HUDEP-2 (cell line): ENCODE results near the gene FAM53B.
A peak's percentile ranks its signal among the peaks of the same experiment; 100 is the strongest.

Experiments used
- DNase-seq, 76 experiments: peaks; one replicate each; lab custom pipeline; 2025; ENCODE audit not compliant: unreplicated experiment in 76 of 76; lab: John Stamatoyannopoulos, UW

FAM53B gene

GRCh38 chr10:124667425-124668345 is 76.5 kb downstream of the FAM53B start:
- peak in 3 of 76 experiments; percentile 7 to 22 (median 15) for DNase-seq

DNA sequence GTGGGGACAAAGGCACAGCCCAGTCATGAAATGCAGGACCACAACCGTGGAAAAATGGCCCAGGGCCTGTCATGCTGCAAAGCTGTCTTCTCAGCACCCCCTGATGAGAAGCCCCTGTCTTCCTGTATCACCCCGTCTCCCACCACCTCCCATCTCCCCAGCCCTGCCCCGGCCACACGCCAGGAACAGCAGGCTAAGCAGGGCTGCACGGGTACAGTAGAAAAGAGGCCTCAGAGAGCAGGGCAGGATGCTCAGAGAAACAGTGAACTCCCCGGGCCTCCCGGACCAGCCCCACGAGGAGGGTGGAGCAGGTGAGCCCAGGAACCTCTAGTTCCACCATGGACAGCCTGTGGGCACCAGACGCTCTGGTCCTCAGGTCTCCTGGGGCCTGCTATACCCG is 77.7 kb downstream of the FAM53B start:
- DNase-seq, result no peak

GRCh38 chr10:124665980-124666379 is 78.2 kb downstream of the FAM53B start:
- no peak for DNase-seq

DNA sequence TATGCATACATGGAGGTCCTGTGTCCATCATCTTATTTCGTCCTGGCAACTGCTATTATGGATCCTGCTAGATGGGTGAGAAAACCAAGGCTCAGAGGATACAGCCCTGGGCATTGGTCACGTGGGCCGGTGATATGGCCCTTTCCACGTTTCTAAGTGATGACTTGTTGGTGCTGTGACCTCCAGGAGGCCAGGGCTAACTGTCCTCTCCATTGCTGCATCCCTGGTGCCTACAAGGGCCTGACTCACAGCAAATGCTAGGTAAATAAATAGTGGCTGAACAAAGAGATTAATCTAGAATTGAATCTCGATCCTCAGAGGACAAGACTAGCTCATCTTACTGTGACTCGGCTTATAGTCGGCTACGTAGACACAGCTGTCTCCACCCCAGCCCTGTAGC is 78.6 kb downstream of the FAM53B start:
- no peak for DNase-seq

GRCh38 chr10:124665091-124665490 is 79.1 kb downstream of the FAM53B start:
- no peak for DNase-seq

GRCh38 chr10:124663766-124664360 is 80.3 kb downstream of the FAM53B start:
- no peak for DNase-seq

GRCh38 chr10:124663228-124663627 is 81.0 kb downstream of the FAM53B start:
- no peak for DNase-seq

- no peak for DNase-seq
These were observed 82.5 kb downstream of the FAM53B start for GRCh38 chr10:124661660-124662180.

GRCh38 chr10:124660404-124661125 is 83.6 kb downstream of the FAM53B start:
- no peak for DNase-seq

DNA sequence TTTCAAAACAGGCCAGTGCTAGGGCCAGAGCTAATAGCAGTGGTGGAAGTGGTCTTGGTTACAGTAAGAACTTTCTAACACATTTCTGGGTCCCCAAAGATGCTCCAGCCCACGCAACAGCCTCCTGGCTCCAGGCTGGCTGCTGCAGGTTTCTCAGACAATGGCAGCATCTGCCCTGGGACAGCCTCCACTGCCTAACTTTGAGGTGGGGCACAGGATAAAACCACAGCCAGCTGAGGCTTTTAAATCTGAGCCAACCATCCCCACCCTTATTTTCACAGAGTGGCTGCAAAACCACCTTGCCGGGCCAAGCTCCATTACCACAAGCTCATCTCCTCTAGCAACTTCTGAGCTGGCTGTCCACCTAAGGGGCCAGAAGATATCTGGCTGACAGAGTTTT is 84.8 kb downstream of the FAM53B start:
- DNase-seq, result no peak

- DNase-seq, result no peak
These were observed 85.5 kb downstream of the FAM53B start for GRCh38 chr10:124658591-124659242.

DNA sequence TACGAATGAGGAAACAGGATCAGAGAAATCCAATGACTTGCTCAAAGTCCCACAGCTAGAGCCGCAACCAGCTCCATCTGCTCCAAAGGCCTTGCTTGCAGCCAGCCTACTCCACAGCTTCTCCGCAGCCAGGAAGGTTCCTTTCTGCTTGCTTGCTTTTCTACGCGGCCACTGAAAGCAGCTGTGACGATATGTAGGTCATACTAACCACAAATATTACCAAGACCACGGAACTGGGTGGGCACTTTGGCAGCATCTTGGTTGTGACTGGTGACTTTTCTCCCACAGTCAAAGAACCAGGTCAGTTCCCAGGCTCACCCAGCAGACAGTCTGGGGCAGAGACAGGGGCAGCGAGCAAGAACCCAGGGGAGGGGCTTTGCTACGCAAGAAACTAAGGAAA is 86.4 kb downstream of the FAM53B start:
- no peak for DNase-seq

DNA sequence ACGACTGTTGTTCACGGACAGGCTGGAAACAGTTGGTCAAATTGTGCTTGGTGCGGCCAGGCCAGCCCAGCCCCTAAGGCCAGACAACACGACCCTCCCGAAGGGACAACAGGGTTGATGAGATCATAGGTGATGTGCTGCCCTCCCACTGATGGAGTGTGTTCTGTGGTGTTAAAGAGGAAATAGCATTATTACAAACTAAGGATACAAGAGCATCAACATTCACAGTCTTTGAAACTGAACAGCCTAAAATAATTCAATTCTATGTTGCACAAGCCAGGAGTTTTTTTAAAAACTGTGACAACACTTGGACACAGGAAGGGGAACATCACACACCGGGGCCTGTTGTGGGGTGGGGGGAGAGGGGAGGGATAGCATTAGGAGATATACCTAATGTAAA is 87.6 kb downstream of the FAM53B start:
- DNase-seq, result no peak

- DNase-seq, result no peak
These were observed 88.1 kb downstream of the FAM53B start for GRCh38 chr10:124656113-124656490.

GRCh38 chr10:124655191-124656112 is 88.7 kb downstream of the FAM53B start:
- no peak for DNase-seq

- no peak for DNase-seq
These were observed 89.5 kb downstream of the FAM53B start for GRCh38 chr10:124654686-124655085.

DNA sequence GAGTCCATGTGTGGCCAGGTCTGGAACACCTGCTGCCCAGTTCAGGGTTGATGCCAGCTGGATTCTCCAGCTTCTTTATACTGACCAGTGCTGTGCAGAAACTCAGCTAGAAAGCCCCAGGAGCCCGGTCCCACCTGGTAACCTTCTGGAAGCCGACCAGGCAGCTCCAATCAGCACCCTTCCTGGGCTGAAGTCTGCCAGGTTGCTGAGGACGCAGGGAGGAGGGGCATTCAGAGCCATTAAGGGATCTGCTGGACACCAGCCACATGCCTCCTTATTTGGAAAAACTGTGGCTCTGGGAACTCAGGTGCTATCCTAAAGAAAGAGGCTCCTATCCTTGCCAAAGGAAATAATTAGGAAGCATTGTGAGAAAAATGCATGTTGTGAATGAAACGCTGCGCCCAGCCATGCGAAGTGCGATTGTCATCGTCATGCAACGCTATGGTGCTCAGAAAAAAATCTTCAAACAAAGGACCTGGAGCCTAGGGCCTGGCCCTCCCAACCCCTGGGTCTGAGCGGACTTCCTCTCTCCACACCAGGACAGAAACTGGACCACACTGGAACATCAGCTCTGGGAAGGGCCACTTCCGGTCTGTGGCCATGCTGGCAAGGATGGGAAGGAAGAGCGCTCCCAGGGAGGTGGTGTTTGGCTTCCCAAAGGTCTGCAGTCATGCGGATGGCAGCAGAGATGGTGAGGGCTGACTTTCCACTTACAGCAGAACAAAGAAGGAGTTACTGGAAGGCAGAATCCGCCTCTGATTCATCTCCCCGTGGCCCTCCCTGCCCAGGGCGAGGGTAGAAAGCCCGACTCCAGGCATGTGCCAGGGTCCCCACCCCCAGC is 90.1 kb downstream of the FAM53B start:
- DNase-seq, result no peak

DNA sequence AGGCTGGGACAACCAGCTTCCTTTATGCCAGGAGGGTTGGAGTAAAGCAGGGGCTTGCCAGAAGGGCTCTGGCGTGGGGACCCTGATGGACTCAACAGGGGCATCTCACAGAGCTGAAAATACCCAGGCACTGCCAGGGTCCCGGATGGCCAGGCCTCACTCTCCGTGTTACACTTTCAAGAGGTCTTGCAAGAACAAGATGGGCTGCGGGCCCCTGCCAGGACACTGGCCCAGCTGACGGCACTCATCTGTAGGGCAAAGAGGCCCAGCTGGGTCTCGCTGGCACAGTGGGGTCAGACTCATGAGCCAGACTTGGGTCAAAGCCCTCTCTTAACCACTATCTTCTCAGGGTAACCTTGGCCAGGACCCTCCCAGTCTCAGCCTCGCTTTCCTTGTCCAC is 90.9 kb downstream of the FAM53B start:
- DNase-seq, result no peak

DNA sequence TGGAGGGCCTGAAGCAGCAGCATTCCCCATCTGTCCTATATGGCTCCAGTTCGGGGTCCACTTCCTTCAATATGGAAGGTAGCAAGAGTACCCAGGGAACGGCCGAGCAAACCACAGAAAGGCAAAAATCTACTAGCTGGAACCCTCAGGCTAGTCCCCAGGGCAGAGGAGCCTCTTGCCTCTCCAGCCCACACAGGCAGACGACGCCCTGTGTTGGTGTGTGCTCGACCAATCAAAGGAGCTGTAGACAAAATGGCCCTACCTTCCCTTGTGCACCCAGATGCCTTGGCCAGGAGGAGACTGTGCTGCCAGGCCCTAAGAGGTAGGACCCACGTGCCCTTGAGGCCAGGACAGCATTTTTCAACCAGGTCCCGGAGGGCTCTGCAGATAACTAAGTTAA is 91.5 kb downstream of the FAM53B start:
- peak in 43 of 76 experiments; percentile 3 to 58 (median 25) for DNase-seq
